Neural cell (in vitro differentiated cells): ENCODE results near the gene LHFPL2.

ENCODE experiments used
- CTCF ChIP-seq: fragments of 450-650 bp; IDR thresholded peaks from 2 replicates; pipeline ENCODE4 v1.5.1; 2014; ENCODE audit warnings: antibody characterized with exemption, mild to moderate bottlenecking, moderate library complexity; ENCODE audit not compliant: poor library complexity, severe bottlenecking
- EZH2 ChIP-seq: fragments of 200-600, 300-800 bp; shearing (Covaris generic), sonication (generic); IDR thresholded peaks from 2 replicates; pipeline ENCODE4 v1.6.1; 2014; ENCODE audit warnings: antibody characterized with exemption, low read length, borderline replicate concordance, mild to moderate bottlenecking; ENCODE audit not compliant: insufficient read depth, poor library complexity, severe bottlenecking
- POLR2AphosphoS5 ChIP-seq: IDR thresholded peaks from 2 replicates; pipeline ENCODE4 v1.6.1; 2012

DNA sequence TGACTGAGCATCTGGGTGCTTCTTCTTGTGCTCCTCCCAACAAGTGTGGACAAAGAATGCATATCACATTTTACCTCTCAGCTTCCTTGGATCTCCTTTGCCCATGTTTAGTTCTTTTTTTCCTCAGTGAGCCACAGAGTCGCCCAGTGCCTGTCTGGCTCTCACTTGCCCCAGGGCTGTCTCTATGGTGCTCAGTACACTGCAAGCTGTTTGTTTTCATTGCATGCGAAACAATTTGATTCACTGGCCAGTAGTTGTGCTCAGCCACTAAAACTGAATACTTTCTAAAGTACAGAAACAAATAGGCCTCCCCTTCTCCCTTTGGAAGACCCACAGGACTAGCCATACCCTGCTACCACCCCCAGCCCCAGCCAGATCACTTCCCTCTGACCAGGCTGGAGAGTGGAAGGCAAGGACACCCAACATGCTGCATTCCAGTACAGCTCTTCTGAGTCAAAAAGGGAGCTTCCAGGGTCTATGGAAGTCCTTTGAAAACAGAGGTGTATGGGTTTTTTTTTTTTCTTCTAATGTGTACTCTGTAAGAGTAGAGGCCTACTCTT, 3.8 kb downstream of the LHFPL2 start:
- TF ChIP-seq CTCF (no peak), POLR2AphosphoS5 (no peak), EZH2 (no peak)
